Progenitor cell of endocrine pancreas (in vitro differentiated cells): ENCODE measurements around the gene ABHD14A. TPM values are rescaled to one million over a fixed set of nuclear protein-coding genes. Genes with fewer than 3 reads are reported as not detected.

ENCODE experiments used
- DNase-seq: peaks from one replicate; pipeline ENCODE4 v3.0.0; 2021; ENCODE audit warnings: low spot score; ENCODE audit not compliant: unreplicated experiment
- H3K27ac Mint-ChIP-seq: 2 replicates; pipeline ENCODE4 v1.8.0; 2021; ENCODE audit warnings: mild to moderate bottlenecking, moderate library complexity, mixed read lengths
- H3K27me3 Mint-ChIP-seq: 2 replicates; pipeline ENCODE4 v1.8.0; 2021; ENCODE audit warnings: mixed read lengths
- H3K36me3 Mint-ChIP-seq: 2 replicates; pipeline ENCODE4 v1.8.0; 2022; ENCODE audit warnings: mixed read lengths; ENCODE audit not compliant: insufficient read depth
- H3K4me1 Mint-ChIP-seq: 2 replicates; pipeline ENCODE4 v1.8.0; 2021; ENCODE audit warnings: low read depth, mixed read lengths
- H3K4me3 Mint-ChIP-seq: 2 replicates; pipeline ENCODE4 v1.8.0; 2021; ENCODE audit warnings: low read depth, mild to moderate bottlenecking, moderate library complexity, mixed read lengths
- H3K9me3 Mint-ChIP-seq: 2 replicates; pipeline ENCODE4 v1.8.0; 2021; ENCODE audit warnings: low read depth, mixed read lengths
- total RNA-seq: library from RNA; stranded (reverse); gene quantifications from 2 replicates; pipeline ENCODE4 v1.2.1, GENCODE V29; 2021
- TF ChIP-seq, protein P1 (sequence below): fragments of 200-600 bp; sonication (generic); IDR thresholded peaks from one replicate; pipeline ENCODE4 v1.5.0; 2021; ENCODE audit warnings: antibody characterized with exemption, mild to moderate bottlenecking; ENCODE audit not compliant: unreplicated experiment

The ABHD14A gene
- total RNA-seq, 1 donor from 2014 or later = 19.4 TPM

DNA sequence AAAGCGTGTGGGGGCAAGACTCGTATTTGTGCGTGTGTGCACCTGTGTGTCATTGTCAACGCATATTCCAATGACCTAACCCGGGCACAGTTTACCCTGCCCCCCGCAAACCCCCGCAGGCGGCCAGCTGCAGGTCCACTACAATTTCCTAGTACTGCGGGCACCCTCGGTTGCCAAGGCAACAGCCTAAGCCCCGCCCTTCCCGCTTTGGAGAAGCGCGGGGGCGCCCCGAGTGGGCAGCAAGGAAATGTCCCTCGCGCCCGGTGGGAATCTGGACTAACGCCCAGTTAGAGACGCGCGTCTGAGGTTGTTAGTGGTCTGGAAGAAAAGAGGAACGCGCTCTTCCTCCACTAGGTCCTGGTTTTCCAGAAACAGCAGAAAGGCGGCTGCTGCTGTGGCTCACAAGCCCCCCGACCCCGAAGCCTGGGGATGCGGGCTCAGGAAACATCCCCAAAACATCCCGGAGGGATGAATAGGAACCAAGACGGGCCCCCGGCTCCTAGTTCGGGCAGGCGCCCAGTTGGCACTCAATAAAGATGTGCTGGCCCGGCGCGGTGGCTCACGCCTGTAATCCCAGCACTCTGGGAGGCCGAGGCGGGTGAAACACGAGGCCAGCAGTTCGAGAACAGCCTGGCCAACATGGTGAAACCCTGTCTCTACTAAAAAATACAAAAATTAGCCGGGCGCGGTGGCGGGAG lies 1.1 kb downstream of the ABHD14A start:
- H3K27ac Mint-ChIP-seq = no peak overlapping the region

DNA sequence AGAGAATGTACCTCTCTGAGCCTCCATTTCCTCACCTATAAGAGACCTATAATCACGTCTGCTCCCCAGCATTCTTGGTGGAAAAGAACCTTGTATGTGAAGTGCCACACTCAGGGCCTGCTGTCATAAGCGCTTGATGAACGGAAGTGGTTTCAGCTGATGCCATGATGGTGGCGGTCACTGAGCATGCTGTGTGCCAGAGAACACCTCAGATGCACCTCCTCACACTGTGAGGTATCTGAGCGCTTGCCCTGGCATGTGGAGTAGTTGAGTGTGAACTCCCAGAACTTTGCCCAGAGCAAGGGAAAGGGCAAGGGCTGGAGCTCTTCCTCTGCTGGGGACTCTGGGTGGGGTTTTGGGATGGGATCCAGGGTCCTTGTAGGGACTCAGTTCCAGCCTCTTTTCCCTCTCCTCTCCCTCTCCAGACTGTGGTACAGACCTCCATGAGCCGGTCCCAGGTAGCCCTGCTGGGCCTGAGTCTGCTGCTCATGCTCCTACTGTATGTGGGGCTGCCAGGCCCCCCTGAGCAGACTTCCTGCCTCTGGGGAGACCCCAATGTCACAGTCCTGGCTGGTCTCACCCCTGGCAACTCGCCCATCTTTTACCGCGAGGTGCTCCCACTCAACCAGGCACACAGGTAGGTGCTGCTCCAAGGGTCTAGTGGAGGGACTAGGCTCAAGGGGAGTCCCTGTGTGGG lies 2.7 kb downstream of the ABHD14A start:
- H3K9me3 Mint-ChIP-seq = no peaks in the 10 kb centered on the region
- TF ChIP-seq, protein P1, sequence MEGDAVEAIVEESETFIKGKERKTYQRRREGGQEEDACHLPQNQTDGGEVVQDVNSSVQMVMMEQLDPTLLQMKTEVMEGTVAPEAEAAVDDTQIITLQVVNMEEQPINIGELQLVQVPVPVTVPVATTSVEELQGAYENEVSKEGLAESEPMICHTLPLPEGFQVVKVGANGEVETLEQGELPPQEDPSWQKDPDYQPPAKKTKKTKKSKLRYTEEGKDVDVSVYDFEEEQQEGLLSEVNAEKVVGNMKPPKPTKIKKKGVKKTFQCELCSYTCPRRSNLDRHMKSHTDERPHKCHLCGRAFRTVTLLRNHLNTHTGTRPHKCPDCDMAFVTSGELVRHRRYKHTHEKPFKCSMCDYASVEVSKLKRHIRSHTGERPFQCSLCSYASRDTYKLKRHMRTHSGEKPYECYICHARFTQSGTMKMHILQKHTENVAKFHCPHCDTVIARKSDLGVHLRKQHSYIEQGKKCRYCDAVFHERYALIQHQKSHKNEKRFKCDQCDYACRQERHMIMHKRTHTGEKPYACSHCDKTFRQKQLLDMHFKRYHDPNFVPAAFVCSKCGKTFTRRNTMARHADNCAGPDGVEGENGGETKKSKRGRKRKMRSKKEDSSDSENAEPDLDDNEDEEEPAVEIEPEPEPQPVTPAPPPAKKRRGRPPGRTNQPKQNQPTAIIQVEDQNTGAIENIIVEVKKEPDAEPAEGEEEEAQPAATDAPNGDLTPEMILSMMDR = no peak
- DNase-seq = no peak
- no peak overlapping the region for H3K4me3 Mint-ChIP-seq
- H3K27ac Mint-ChIP-seq = no peak overlapping the region
- H3K36me3 Mint-ChIP-seq = peaks cover 1% of the 10 kb centered on the region
- no peaks in the 10 kb centered on the region for H3K27me3 Mint-ChIP-seq
- peaks cover 16% of the 10 kb centered on the region for H3K4me1 Mint-ChIP-seq

More for the DNA sequence above, 1.1 kb downstream of the ABHD14A start:
- Mint-ChIP-seq H3K27me3 (no peaks in the 10 kb centered on the region), H3K4me3 (peak overlapping the region; percentile 77), H3K9me3 (no peaks in the 10 kb centered on the region), H3K4me1 (peaks cover 10% of the 10 kb centered on the region), H3K36me3 (no peaks in the 10 kb centered on the region)
- TF ChIP-seq, protein P1 = peak; percentile 23
- DNase-seq = peak; percentile 52

DNA sequence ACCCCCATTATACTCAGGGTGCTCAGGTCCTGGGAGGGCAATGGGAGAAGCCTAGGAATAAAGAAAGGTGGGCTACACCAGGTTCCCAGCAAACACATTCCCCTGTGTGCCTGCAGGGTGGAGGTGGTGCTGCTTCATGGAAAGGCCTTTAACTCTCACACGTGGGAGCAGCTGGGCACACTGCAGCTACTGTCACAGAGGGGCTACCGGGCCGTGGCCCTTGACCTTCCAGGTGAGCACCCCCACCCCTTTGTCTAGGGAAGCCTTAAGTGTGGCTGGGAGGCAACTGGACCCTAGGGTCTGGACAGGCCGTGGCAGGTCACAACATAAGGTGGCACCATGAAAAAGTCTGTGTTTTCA lies 3.3 kb downstream of the ABHD14A start:
- Mint-ChIP-seq H3K4me3 (no peak overlapping the region), H3K27ac (no peak overlapping the region), H3K9me3 (no peaks in the 10 kb centered on the region), H3K4me1 (peaks cover 18% of the 10 kb centered on the region), H3K27me3 (no peaks in the 10 kb centered on the region), H3K36me3 (peaks cover 1% of the 10 kb centered on the region)
- no peak for DNase-seq
- TF ChIP-seq, protein P1 = no peak

DNA sequence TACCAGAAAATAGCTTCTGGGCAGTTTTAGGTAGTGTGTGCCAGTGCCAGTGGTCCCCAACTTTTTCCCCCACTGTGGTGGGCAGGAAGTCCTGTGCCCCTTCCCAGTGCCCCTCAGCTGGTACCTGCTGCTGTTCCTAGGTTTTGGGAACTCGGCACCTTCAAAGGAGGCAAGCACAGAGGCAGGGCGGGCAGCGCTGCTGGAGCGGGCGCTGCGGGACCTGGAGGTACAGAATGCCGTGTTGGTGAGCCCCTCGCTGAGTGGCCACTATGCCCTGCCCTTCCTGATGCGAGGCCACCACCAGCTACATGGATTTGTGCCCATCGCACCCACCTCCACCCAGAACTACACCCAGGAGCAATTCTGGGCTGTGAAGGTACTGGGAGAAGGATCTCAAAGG lies 5.4 kb downstream of the ABHD14A start:
- no peak overlapping the region for H3K4me3 Mint-ChIP-seq
- no peaks in the 10 kb centered on the region for H3K9me3 Mint-ChIP-seq
- H3K4me1 Mint-ChIP-seq = peaks cover 18% of the 10 kb centered on the region
- peaks cover 1% of the 10 kb centered on the region for H3K36me3 Mint-ChIP-seq
- no peak for DNase-seq
- no peak overlapping the region for H3K27ac Mint-ChIP-seq
- TF ChIP-seq, protein P1 = no peak
- H3K27me3 Mint-ChIP-seq = no peaks in the 10 kb centered on the region

DNA sequence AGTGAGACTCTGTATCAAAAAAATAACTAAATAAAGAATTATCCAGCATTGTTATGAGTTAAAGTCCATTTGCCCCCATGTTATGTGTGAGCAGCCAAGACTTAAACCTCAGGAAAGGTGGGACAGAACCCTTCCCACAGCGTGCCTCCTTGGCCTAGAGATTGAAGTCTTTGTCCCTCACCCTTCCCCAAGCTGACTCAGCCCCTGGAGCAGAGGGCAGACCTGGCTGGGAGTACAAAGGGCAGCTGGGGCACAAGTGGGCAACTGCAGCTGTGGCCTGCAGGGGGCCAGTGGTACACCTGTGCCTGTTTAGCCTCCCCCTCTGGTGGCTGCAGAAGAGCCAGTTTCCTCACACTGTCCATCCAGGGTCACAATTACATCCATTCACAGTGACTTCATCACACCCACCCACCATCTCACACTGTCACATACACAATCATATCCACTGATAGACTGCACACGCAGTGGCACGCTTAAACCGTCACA lies 7.5 kb downstream of the ABHD14A start:
- Mint-ChIP-seq H3K27ac (peak overlapping the region; percentile 99), H3K27me3 (no peaks in the 10 kb centered on the region), H3K36me3 (peaks cover 1% of the 10 kb centered on the region), H3K9me3 (no peaks in the 10 kb centered on the region), H3K4me1 (peaks cover 13% of the 10 kb centered on the region), H3K4me3 (peak overlapping the region; percentile 75)
- no peak for DNase-seq
- TF ChIP-seq, protein P1 = peak; percentile 70
